HepG2 (cell line): ENCODE data around the gene METTL22. TPM values are rescaled to one million over a fixed set of nuclear protein-coding genes. Genes with fewer than 3 reads are reported as not detected.

Experiments
- ATAC-seq: fragments of 200-7000 bp; cut with Tn5 transposase; 3 replicates; pipeline ENCODE4 v1.9.1; 2020; ENCODE audit warnings: mild to moderate bottlenecking, moderate library complexity
- BruUV-seq: library from RNA; stranded (reverse); fragments of 400-500 nt; replicated peaks from 2 replicates; lab custom pipeline; 2021; lab: Mats Ljungman, UMichigan
- CTCF ChIA-PET: fragments of 300-600 bp; formaldehyde crosslinking; extraction: SDS; loops from one replicate; lab custom pipeline; 2021; ENCODE audit warnings: low total read pairs, inconsistent platforms, low intra/inter-chr PET ratio; lab: Yijun Ruan, JAX
- POLR2A ChIA-PET: fragments of 350-600 bp; sonication (Branson Sonifier 250); formaldehyde crosslinking; loops from one replicate; lab custom pipeline; 2020; ENCODE audit warnings: antibody characterized with exemption, inconsistent platforms; lab: Yijun Ruan, JAX
- DNase-seq: peaks from one replicate; pipeline ENCODE4 v3.0.0-alpha.2; 2015; ENCODE audit warnings: low spot score
- FAIRE-seq: peaks from 3 replicates; lab custom pipeline; 2011; peaks lifted over from hg19 to GRCh38; lab: Jason Lieb, UNC
- H2AFZ ChIP-seq: one replicate; pipeline ENCODE4 v1.6.1; 2011; ENCODE audit warnings: low read length, inconsistent platforms
- H3K27ac ChIP-seq: fragments of 300-600 bp; 3 replicates; pipeline ENCODE4 v1.8.0; 2011; ENCODE audit warnings: mixed run types, mild to moderate bottlenecking, mixed read lengths, low read length, inconsistent platforms; ENCODE audit not compliant: insufficient read depth; ENCODE audit errors: extremely low read length
- H3K27me3 ChIP-seq, 2 experiments: fragments of 200-600 bp in 1 of 2; 2 replicates in 1 of 2; 3 replicates in 1 of 2; pipeline versions ENCODE4 v1.6.0 to v1.8.0; 2011; ENCODE audit warnings: low read length in 2 of 2, mild to moderate bottlenecking in 2 of 2, moderate library complexity in 2 of 2, inconsistent platforms in 1 of 2; ENCODE audit not compliant: insufficient read depth in 2 of 2, control insufficient read depth in 1 of 2
- H3K36me3 ChIP-seq, 2 experiments: fragments of 200-600 bp in 1 of 2; replicated peaks in 1 of 2; 2 replicates in 1 of 2; 3 replicates in 1 of 2; pipeline versions ENCODE4 v1.5.1 to v1.8.0; 2011; ENCODE audit warnings: low read length in 2 of 2, inconsistent platforms in 1 of 2; ENCODE audit not compliant: insufficient read depth in 2 of 2, control insufficient read depth in 1 of 2
- H3K4me1 ChIP-seq: 2 replicates; pipeline ENCODE4 v1.5.1; 2012; ENCODE audit warnings: low read length, inconsistent platforms; ENCODE audit not compliant: insufficient read depth
- H3K4me2 ChIP-seq: 2 replicates; pipeline ENCODE4 v1.6.0; 2011; ENCODE audit warnings: low read depth, low read length, inconsistent platforms
- H3K4me3 ChIP-seq, 3 experiments: fragments of 200-600 bp in 1 of 3; sonication (generic), shearing (Covaris generic) in 1 of 3; replicated peaks in 1 of 3; 2 replicates each; pipeline ENCODE4 v1.5.1; 2011 to 2016; ENCODE audit warnings: low read length in 3 of 3, inconsistent platforms in 2 of 3, low read depth in 2 of 3, mild to moderate bottlenecking in 2 of 3, control low read depth in 1 of 3, mixed read lengths in 1 of 3; ENCODE audit not compliant: insufficient read depth in 1 of 3
- H3K79me2 ChIP-seq: one replicate; pipeline ENCODE4 v1.6.1; 2011; ENCODE audit warnings: low read length, inconsistent platforms; ENCODE audit not compliant: insufficient read depth
- H3K9ac ChIP-seq: 2 replicates; pipeline ENCODE4 v1.6.0; 2011; ENCODE audit warnings: mild to moderate bottlenecking, low read depth, low read length, inconsistent platforms; ENCODE audit not compliant: insufficient read depth
- H3K9me3 ChIP-seq: 2 replicates; pipeline ENCODE4 v1.5.1; 2012; ENCODE audit warnings: mild to moderate bottlenecking, low read length
- H4K20me1 ChIP-seq: 2 replicates; pipeline ENCODE4 v1.6.0; 2011; ENCODE audit warnings: inconsistent platforms, mild to moderate bottlenecking, low read length, moderate library complexity; ENCODE audit not compliant: insufficient read depth
- GTF3A ChIP-seq: sonication (generic); formaldehyde crosslinking; conservative IDR thresholded peaks from 2 replicates; pipeline ENCODE4 v1.4.0; 2020; ENCODE audit warnings: mild to moderate bottlenecking, missing genetic modification reagents
- LCORL ChIP-seq, 2 experiments: fragments of 450-650 bp in 1 of 2; sonication (generic) in 1 of 2; formaldehyde crosslinking in 1 of 2; IDR thresholded peaks; 2 replicates each; pipeline versions ENCODE4 v1.5.0 to v1.6.1; 2017 to 2020; ENCODE audit warnings: antibody characterized with exemption in 1 of 2, missing genetic modification reagents in 1 of 2
- WGBS: methylation state at CpG from one replicate; pipeline ENCODE4 v1.1.6; 2017; ENCODE audit warnings: low lambda C conversion rate; 5-methylcytosine and 5-hydroxymethylcytosine counted together
- in situ Hi-C: cut with HindIII; loops from 2 replicates; pipeline ENCODE4 v1.10.0; 2017; ENCODE audit warnings: low pct_unique_long_range_greater_than_20kb; ENCODE audit not compliant: extremely low pct_ligation_motif_present
- intact Hi-C: fragments of 100-400 bp; cut with micrococcal nuclease; formaldehyde crosslinking; loops from one replicate; pipeline ENCODE4 v1.10.0; 2022; ENCODE audit not compliant: unreplicated experiment
- polyA plus RNA-seq, 8 experiments: library from polyadenylated mRNA; depleted of rRNA in 3 of 8; stranded (reverse) in 7 of 8; unstranded in 1 of 8; fragments of >200 nt; fragmentation: Illumina TruSeq in 4 of 8; extraction: Trizol in 4 of 8; gene quantifications; 2 replicates each; pipeline versions ENCODE4 v1.2.1 to v1.2.3, GENCODE V29; 2011 to 2016; ENCODE audit warnings: low read depth in 4 of 8, missing spikeins in 1 of 8, mixed read lengths in 1 of 8; ENCODE audit not compliant: insufficient read depth in 1 of 8
- total RNA-seq, 5 experiments: library from RNA; depleted of rRNA; stranded (reverse); fragments of >200 nt; fragmentation: Illumina TruSeq; extraction: Trizol; gene quantifications; 2 replicates each; pipeline ENCODE4 v1.2.3, GENCODE V29; 2016; ENCODE audit warnings: low read depth in 1 of 5
- TF ChIP-seq, protein P1 (sequence below), 2 experiments: fragments of 450-650 bp in 1 of 2; sonication (generic) in 1 of 2; formaldehyde crosslinking in 1 of 2; IDR thresholded peaks; 2 replicates each; pipeline versions ENCODE4 v1.6.1 to v1.8.0; 2016 to 2022; ENCODE audit warnings: antibody characterized with exemption in 1 of 2, mild to moderate bottlenecking in 1 of 2, missing genetic modification reagents in 1 of 2
- TF ChIP-seq, protein P2 (sequence below), 2 experiments: sonication (generic) in 1 of 2; formaldehyde crosslinking in 1 of 2; IDR thresholded peaks; 2 replicates each; pipeline versions ENCODE4 v1.4.0 to v1.6.1; 2018 to 2020; ENCODE audit warnings: missing genetic modification reagents in 2 of 2, borderline replicate concordance in 1 of 2, low read depth in 1 of 2, mild to moderate bottlenecking in 1 of 2, missing biosample characterization in 1 of 2

The METTL22 gene
- total and polyA plus RNA-seq, 2 of the 13 experiments (the other 11 are each of a cell fraction or from before 2014, with no cell fraction given), result 36.2 to 94.8 TPM

DNA sequence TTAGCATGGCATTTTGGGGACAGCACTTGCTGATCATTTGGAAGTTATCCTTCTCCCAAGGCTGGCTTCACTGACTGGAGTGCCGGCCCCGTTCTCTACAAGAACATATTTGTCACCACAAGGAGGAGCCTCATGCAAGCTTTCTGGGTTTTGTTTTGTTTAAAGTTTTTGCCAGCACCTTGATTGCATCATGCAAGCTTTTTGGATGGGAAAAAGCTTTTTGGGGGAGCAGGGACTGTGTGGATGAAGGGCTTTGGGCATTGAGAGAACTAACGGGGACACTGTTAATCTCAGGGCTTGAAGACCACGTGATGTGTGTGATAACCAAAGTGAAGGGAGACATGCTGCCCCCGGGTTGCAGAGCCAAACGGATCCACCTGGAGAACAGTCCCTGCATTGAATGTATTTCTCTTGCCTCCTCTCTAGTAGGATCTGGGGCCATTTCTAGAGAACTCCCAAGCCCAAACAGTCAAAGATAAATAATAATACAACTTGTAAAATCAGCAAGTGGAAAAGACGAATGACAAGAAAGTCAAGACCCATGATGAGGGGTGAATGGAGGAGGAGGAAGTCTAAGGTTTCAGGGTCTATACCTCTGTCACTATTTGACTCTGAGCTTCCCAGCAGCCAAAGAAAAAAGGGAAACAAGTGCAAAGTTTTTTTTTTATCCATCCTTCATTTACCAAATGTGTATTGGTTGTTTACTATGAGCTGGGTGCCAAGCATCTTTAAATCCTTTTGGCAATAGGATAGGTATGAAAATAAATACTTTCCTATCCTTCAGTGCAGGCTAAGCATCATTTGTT lies 48.4 kb upstream of the METTL22 start:
- Histone ChIP-seq H3K79me2 (no peaks in the 10 kb centered on the region), H3K36me3 (no peaks in the 10 kb centered on the region), H3K4me2 (peak overlapping the region; percentile 87), H3K27me3 (peaks cover 0 to 18% of the 10 kb centered on the region in 2 experiments; a peak in 1 of 5 replicates), H3K9me3 (no peaks in the 10 kb centered on the region), H3K9ac (no peak overlapping the region), H3K4me3 (peak overlapping the region in 2 of 3 experiments; percentile 20 to 28; a peak in 3 of 6 replicates), H4K20me1 (no peaks in the 10 kb centered on the region), H2AFZ (peak overlapping the region; percentile 70), H3K27ac (no peak overlapping the region), H3K4me1 (peaks cover 76% of the 10 kb centered on the region)
- intact Hi-C loops, result loop anchor here (1.0 to 10.0 kb wide), 2 partner anchors 62 to 562 kb away; no protein-coding TSS in a partner anchor
- DNase-seq (peak; percentile 61), ATAC-seq (peak; percentile 25), FAIRE-seq (peak; percentile 46)
- BruUV-seq, result no TSS peak
- WGBS, result 14% methylated on average over 7 of the region's 7 CpGs
- in situ Hi-C loops, result no loop called here
- CTCF ChIA-PET, result interaction anchor here (1.5 to 5.6 kb wide), 2 partner anchors 62 to 82 kb away, joined by 6 to 39 read pairs; no protein-coding TSS in a partner anchor
- POLR2A ChIA-PET, result no interaction called here
- TF ChIP-seq, protein P1, sequence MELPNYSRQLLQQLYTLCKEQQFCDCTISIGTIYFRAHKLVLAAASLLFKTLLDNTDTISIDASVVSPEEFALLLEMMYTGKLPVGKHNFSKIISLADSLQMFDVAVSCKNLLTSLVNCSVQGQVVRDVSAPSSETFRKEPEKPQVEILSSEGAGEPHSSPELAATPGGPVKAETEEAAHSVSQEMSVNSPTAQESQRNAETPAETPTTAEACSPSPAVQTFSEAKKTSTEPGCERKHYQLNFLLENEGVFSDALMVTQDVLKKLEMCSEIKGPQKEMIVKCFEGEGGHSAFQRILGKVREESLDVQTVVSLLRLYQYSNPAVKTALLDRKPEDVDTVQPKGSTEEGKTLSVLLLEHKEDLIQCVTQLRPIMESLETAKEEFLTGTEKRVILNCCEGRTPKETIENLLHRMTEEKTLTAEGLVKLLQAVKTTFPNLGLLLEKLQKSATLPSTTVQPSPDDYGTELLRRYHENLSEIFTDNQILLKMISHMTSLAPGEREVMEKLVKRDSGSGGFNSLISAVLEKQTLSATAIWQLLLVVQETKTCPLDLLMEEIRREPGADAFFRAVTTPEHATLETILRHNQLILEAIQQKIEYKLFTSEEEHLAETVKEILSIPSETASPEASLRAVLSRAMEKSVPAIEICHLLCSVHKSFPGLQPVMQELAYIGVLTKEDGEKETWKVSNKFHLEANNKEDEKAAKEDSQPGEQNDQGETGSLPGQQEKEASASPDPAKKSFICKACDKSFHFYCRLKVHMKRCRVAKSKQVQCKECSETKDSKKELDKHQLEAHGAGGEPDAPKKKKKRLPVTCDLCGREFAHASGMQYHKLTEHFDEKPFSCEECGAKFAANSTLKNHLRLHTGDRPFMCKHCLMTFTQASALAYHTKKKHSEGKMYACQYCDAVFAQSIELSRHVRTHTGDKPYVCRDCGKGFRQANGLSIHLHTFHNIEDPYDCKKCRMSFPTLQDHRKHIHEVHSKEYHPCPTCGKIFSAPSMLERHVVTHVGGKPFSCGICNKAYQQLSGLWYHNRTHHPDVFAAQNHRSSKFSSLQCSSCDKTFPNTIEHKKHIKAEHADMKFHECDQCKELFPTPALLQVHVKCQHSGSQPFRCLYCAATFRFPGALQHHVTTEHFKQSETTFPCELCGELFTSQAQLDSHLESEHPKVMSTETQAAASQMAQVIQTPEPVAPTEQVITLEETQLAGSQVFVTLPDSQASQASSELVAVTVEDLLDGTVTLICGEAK (IDR thresholded peaks at IDR 0.05), result no peak
- TF ChIP-seq, protein P1 (CRISPR knock-in tag; IDR thresholded peaks at IDR 0.05), result 0 out of 2 replicates have a peak, but pooled peaks have one; percentile 24
- TF ChIP-seq LCORL (IDR thresholded peaks at IDR 0.05) (peak; percentile 78), LCORL (CRISPR knock-in tag; IDR thresholded peaks at IDR 0.05) (peak; percentile 94), GTF3A (CRISPR knock-in tag) (no peak)
- TF ChIP-seq, protein P2, sequence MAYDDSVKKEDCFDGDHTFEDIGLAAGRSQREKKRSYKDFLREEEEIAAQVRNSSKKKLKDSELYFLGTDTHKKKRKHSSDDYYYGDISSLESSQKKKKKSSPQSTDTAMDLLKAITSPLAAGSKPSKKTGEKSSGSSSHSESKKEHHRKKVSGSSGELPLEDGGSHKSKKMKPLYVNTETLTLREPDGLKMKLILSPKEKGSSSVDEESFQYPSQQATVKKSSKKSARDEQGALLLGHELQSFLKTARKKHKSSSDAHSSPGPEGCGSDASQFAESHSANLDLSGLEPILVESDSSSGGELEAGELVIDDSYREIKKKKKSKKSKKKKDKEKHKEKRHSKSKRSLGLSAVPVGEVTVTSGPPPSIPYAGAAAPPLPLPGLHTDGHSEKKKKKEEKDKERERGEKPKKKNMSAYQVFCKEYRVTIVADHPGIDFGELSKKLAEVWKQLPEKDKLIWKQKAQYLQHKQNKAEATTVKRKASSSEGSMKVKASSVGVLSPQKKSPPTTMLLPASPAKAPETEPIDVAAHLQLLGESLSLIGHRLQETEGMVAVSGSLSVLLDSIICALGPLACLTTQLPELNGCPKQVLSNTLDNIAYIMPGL (CRISPR knock-in tag; IDR thresholded peaks at IDR 0.05; ENCODE audit: borderline replicate concordance in 1 of 2, low read depth in 1 of 2), result peak in 1 of 2 experiments; percentile 59; a peak in 2 of 4 replicates
